Naive B cell (primary cell): ENCODE results near the gene PTP4A1. TPM values are rescaled to one million over a fixed set of nuclear protein-coding genes. Genes with fewer than 3 reads are reported as not detected.

ENCODE experiments used
- ATAC-seq, 2 donors: fragments of 150-1000 bp; cut with Tn5 transposase; 2 replicates each; pipeline ENCODE4 v1.10.0; 2021; ENCODE audit warnings: low read depth in 2 of 2, mild to moderate bottlenecking in 2 of 2, moderate library complexity in 2 of 2
- DNase-seq: peaks from one replicate; pipeline ENCODE4 v3.0.0; 2022
- H3K27ac Mint-ChIP-seq, 6 donors: one replicate each; pipeline ENCODE4 v1.8.0; 2020 to 2022; ENCODE audit warnings: mild to moderate bottlenecking in 6 of 6, mixed read lengths in 6 of 6, moderate library complexity in 5 of 6, inconsistent platforms in 2 of 6
- H3K27me3 Mint-ChIP-seq, 3 donors: one replicate each; pipeline ENCODE4 v1.8.0; 2021 to 2022; ENCODE audit warnings: mixed read lengths in 3 of 3, mild to moderate bottlenecking in 1 of 3
- H3K36me3 Mint-ChIP-seq, 2 donors: one replicate each; pipeline ENCODE4 v1.8.0; 2020 to 2022; ENCODE audit warnings: mixed read lengths in 2 of 2, inconsistent platforms in 1 of 2, mild to moderate bottlenecking in 1 of 2
- H3K4me1 Mint-ChIP-seq, 3 donors: one replicate each; pipeline ENCODE4 v1.8.0; 2020 to 2022; ENCODE audit warnings: mixed read lengths in 3 of 3, inconsistent platforms in 1 of 3, mild to moderate bottlenecking in 1 of 3, moderate library complexity in 1 of 3
- H3K4me3 Mint-ChIP-seq, 8 donors: one replicate each; pipeline ENCODE4 v1.8.0; 2020 to 2022; ENCODE audit warnings: mild to moderate bottlenecking in 8 of 8, mixed read lengths in 8 of 8, moderate library complexity in 8 of 8, inconsistent platforms in 2 of 8
- H3K9me3 Mint-ChIP-seq, 7 donors: one replicate each; pipeline ENCODE4 v1.8.0; 2020 to 2022; ENCODE audit warnings: mixed read lengths in 7 of 7, mild to moderate bottlenecking in 5 of 7, inconsistent platforms in 2 of 7, moderate library complexity in 1 of 7
- polyA plus RNA-seq, 6 donors: library from polyadenylated mRNA; unstranded; fragments of 300-500 nt; fragmentation: Illumina TruSeq; gene quantifications; one replicate each; pipeline ENCODE4 v1.2.3, GENCODE V29; 2021; ENCODE audit warnings: low read depth in 6 of 6

Gene PTP4A1
- polyA plus RNA-seq, 6 donors from 2014 or later: 71.2 to 161 (median 82.4) TPM

- DNase-seq (no peak), ATAC-seq (no peak)
- Mint-ChIP-seq H3K36me3 (no peaks in the 10 kb centered on the region), H3K27ac (no peak overlapping the region), H3K27me3 (peaks cover 0 to 16% (median 13%) of the 10 kb centered on the region in 3 donors), H3K9me3 (no peaks in the 10 kb centered on the region), H3K4me1 (no peaks in the 10 kb centered on the region), H3K4me3 (no peak overlapping the region)
Measured at GRCh38 chr6:63565058-63565726, 7.1 kb upstream of the PTP4A1 start.

DNA sequence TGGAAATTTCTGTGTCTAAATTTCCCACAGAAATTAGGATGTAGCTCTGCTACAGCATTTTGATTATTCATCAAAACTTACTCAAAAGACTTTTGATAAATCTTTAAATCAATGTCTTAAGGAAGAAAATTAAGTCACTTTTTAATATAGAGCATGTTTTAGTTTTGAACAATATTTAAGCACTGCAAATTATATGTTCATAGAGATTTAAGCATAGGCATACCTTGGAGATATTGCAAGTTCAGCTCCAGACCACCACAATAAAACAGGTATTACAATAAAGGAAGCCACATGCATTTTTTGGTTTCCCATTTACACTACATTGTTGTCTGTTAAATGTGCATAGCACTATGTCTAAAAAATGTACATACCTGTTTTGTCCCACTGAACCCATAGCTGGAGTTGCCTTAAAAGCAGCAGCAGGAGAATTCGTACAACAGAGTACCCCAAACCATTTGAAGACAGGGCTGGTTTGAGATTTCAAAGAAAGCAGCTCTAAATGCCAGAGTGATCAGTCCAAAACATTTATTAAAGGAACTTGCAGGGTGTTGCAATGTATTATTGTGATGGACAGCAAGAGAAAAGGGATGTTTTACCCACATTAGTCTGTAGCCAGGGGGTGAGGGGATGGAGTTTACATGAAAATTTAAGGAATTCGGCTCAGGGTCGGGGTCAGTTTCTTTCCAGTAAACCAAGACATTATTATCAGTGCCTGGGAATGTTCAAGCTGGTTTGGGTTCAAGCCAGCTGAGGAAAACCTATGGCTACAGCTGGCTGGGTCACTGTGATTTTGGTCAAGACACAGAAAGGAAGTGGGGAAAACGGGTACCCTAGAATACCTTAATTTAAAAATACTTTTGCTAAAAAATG is 6.3 kb upstream of the PTP4A1 start:
- ATAC-seq: no peak
- H3K4me3 Mint-ChIP-seq: no peak overlapping the region
- no peaks in the 10 kb centered on the region for H3K36me3 Mint-ChIP-seq
- H3K4me1 Mint-ChIP-seq: no peaks in the 10 kb centered on the region
- H3K27ac Mint-ChIP-seq: no peak overlapping the region
- H3K9me3 Mint-ChIP-seq: no peaks in the 10 kb centered on the region
- DNase-seq: no peak
- H3K27me3 Mint-ChIP-seq: peaks cover 0 to 12% (median 9%) of the 10 kb centered on the region in 3 donors

GRCh38 chr6:63567966-63568365 is 4.3 kb upstream of the PTP4A1 start:
- Mint-ChIP-seq H3K27ac (no peak overlapping the region), H3K4me3 (no peak overlapping the region), H3K36me3 (no peaks in the 10 kb centered on the region), H3K27me3 (peaks cover 0 to 10% (median 9%) of the 10 kb centered on the region in 3 donors), H3K4me1 (peaks cover 0 to 6% (median 6%) of the 10 kb centered on the region in 3 donors), H3K9me3 (no peaks in the 10 kb centered on the region)
- ATAC-seq (no peak), DNase-seq (no peak)

- Mint-ChIP-seq H3K9me3 (no peaks in the 10 kb centered on the region), H3K4me3 (peak overlapping the region; percentile 87 to 98 (median 93)), H3K27me3 (peaks cover 0 to 10% (median 4%) of the 10 kb centered on the region in 3 donors), H3K27ac (peak overlapping the region; percentile 95 to 98 (median 98)), H3K4me1 (peaks cover 19 to 25% (median 20%) of the 10 kb centered on the region in 3 donors), H3K36me3 (peaks cover 0 to 3% of the 10 kb centered on the region in 2 donors)
- ATAC-seq (no peak), DNase-seq (no peak)
Measured at GRCh38 chr6:63571361-63572043, 778 bp upstream of the PTP4A1 start.

DNA sequence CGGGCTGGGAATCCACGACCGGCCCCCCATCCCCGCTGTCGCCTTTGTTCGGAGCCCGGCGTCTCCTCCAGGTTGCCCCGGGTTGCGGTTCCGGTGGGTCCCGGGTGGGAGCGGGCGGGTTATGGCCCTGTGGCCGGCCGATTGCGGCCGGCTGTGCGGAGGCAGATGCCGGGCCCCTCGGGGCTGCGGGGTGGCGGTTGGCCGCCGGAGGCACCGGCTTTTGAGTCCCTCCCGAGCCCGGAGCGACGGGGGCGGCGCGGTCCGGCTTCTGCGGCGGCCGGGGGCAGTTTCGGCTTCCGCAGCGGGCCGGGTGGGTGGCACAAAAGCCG is 431 bp downstream of the PTP4A1 start:
- peaks cover 20 to 25% (median 20%) of the 10 kb centered on the region in 3 donors for H3K4me1 Mint-ChIP-seq
- ATAC-seq: peak; percentile 1
- DNase-seq: no peak
- H3K4me3 Mint-ChIP-seq: peak overlapping the region; percentile 87 to 98 (median 94)
- H3K9me3 Mint-ChIP-seq: no peaks in the 10 kb centered on the region
- peaks cover 0 to 9% of the 10 kb centered on the region in 2 donors for H3K36me3 Mint-ChIP-seq
- peak overlapping the region; percentile 95 to 99 (median 98) for H3K27ac Mint-ChIP-seq
- peaks cover 0 to 5% (median 4%) of the 10 kb centered on the region in 3 donors for H3K27me3 Mint-ChIP-seq

DNA sequence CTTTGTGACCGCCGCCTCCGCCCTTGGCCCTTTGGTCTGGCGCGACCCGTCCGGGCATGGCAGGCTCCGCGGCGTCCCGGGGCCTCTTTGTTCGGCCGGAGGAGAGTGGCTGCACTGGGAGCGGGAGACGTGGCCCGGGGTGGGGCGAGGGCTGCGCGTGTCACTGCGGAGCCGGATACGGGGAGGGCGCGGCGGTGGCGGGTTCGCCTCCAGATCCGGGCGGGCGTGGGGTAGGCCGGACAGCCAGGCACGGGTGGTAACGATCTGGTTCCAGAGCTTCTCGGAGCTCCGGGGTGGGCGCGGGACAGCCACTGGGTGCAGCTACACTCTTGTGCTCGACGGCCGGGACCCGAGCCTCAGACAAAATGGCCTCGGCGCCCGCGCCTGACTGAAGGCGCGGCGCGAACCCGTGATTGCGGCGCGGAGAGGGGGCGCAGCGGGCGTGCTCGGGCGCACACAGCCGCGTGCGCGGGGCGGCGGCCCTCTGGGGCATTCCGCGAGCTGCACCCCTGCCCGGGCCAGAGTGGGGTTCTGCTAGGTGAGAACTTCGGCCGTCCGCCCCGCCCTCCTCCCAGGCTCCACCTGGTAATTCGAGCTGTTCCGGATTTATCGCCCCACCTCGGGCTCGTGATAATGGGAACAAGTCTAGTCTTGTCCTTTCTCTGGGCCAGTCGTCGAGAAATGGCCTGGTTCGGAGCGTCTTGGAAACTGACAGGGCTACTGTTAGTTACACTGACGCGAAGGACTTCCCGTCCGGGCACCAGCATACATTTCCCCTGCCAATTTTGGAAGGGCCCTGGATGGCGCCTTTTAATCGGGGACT is 1.0 kb downstream of the PTP4A1 start:
- DNase-seq (peak; percentile 86), ATAC-seq (peak; percentile 51 to 54)
- Mint-ChIP-seq H3K4me1 (peaks cover 20 to 25% (median 20%) of the 10 kb centered on the region in 3 donors), H3K36me3 (peaks cover 0 to 9% of the 10 kb centered on the region in 2 donors), H3K9me3 (no peaks in the 10 kb centered on the region), H3K27me3 (peaks cover 0 to 5% (median 0%) of the 10 kb centered on the region in 3 donors), H3K27ac (peak overlapping the region; percentile 95 to 99 (median 98)), H3K4me3 (peak overlapping the region; percentile 87 to 98 (median 94))

- Mint-ChIP-seq H3K27me3 (peaks cover 0 to 5% (median 0%) of the 10 kb centered on the region in 3 donors), H3K27ac (peak overlapping the region; percentile 95 to 99 (median 98)), H3K9me3 (no peaks in the 10 kb centered on the region), H3K4me1 (peaks cover 20 to 25% (median 20%) of the 10 kb centered on the region in 3 donors), H3K36me3 (peaks cover 0 to 9% of the 10 kb centered on the region in 2 donors), H3K4me3 (peak overlapping the region; percentile 87 to 98 (median 94))
- no peak for ATAC-seq
- DNase-seq: peak; percentile 37
Measured at GRCh38 chr6:63573899-63574553, 1.7 kb downstream of the PTP4A1 start.

- H3K27ac Mint-ChIP-seq: peak overlapping the region; percentile 95 to 99 (median 98)
- H3K4me3 Mint-ChIP-seq: peak overlapping the region in 7 of 8 donors; percentile 87 to 98 (median 94)
- H3K36me3 Mint-ChIP-seq: peaks cover 0 to 9% of the 10 kb centered on the region in 2 donors
- no peak for DNase-seq
- no peaks in the 10 kb centered on the region for H3K9me3 Mint-ChIP-seq
- ATAC-seq: no peak
- peaks cover 0 to under 1% (median 0%) of the 10 kb centered on the region in 3 donors for H3K27me3 Mint-ChIP-seq
- peaks cover 20 to 25% (median 20%) of the 10 kb centered on the region in 3 donors for H3K4me1 Mint-ChIP-seq
Measured at GRCh38 chr6:63574554-63574900, 2.2 kb downstream of the PTP4A1 start.

GRCh38 chr6:63576147-63576772 is 4.0 kb downstream of the PTP4A1 start:
- DNase-seq (no peak), ATAC-seq (no peak)
- no peaks in the 10 kb centered on the region for H3K27me3 Mint-ChIP-seq
- peak overlapping the region in 1 of 8 donors; percentile 77 for H3K4me3 Mint-ChIP-seq
- H3K9me3 Mint-ChIP-seq: no peaks in the 10 kb centered on the region
- H3K4me1 Mint-ChIP-seq: peaks cover 20 to 25% (median 20%) of the 10 kb centered on the region in 3 donors
- H3K27ac Mint-ChIP-seq: peak overlapping the region in 1 of 6 donors; percentile 63
- H3K36me3 Mint-ChIP-seq: peaks cover 12 to 24% of the 10 kb centered on the region in 2 donors

DNA sequence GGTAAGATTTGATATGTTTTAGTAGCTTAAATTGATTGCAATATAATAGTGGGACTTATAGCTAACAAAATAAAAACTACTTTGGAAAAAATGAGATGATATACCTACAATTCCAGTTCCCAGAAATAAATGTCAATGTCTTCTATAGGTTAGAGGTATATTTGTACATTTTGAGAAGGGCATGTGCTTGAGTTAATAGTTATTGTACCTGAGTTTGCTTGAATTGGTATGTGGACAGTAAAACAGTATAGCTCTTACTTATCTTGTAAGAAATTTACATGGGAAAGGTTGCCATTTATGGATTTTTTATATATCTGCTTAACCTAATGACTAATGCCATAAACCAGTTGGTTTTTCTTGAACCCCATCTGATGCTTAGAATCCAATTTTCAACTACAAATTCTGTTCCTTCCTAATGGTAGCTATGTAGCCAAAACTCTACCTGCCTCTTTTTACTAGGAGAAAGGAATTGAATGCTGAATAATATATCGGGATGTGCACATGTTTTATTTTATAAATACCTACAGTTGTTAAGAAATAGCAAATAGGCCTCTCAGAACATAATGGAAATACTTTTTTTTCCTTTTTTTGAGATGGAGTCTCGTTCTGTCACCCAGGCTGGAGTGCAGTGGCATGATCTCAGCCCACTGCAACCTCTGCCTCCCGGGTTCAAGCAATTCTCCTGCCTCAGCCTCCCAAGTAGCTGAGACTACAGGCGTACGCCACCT is 4.9 kb downstream of the PTP4A1 start:
- peaks cover 12 to 26% of the 10 kb centered on the region in 2 donors for H3K36me3 Mint-ChIP-seq
- peak overlapping the region in 1 of 6 donors; percentile 53 for H3K27ac Mint-ChIP-seq
- H3K27me3 Mint-ChIP-seq: no peaks in the 10 kb centered on the region
- no peak for DNase-seq
- no peak for ATAC-seq
- peak overlapping the region in 1 of 8 donors; percentile 77 for H3K4me3 Mint-ChIP-seq
- H3K9me3 Mint-ChIP-seq: no peaks in the 10 kb centered on the region
- H3K4me1 Mint-ChIP-seq: peaks cover 14 to 20% (median 19%) of the 10 kb centered on the region in 3 donors

- Mint-ChIP-seq H3K4me3 (no peak overlapping the region), H3K27ac (no peak overlapping the region), H3K36me3 (peaks cover 12 to 34% of the 10 kb centered on the region in 2 donors), H3K9me3 (no peaks in the 10 kb centered on the region), H3K27me3 (no peaks in the 10 kb centered on the region), H3K4me1 (peaks cover 12 to 17% (median 16%) of the 10 kb centered on the region in 3 donors)
- no peak for DNase-seq
- no peak for ATAC-seq
Measured at GRCh38 chr6:63578757-63579156, 6.5 kb downstream of the PTP4A1 start.
